ENCODE measurements around the gene ARHGAP18.

The ARHGAP18 gene

GRCh38 chr6:129667621-129668020, 42.4 kb downstream of the ARHGAP18 start:
- DNase-seq (ENCODE audit: low read depth in 2 of 2), result no peak

DNA sequence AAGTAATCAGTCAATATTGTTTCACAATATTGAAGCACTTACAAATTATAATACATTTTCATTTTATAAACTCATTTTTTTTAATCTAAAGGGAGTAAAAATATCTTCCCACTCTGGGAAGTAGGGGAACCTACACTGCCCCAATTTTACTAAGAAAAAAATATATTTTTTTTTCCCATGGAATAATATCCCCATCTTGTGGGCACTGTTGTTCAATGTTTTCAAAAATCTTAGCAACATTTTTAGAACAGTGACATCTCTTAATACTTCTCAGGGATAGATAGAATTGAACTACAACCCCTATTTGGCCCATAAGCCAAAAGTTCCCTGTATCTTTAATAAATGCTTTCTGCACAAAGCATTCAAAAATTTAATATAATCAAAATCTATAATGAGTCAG, 42.9 kb downstream of the ARHGAP18 start:
- DNase-seq (ENCODE audit: low read depth in 2 of 2), result no peak

DNA sequence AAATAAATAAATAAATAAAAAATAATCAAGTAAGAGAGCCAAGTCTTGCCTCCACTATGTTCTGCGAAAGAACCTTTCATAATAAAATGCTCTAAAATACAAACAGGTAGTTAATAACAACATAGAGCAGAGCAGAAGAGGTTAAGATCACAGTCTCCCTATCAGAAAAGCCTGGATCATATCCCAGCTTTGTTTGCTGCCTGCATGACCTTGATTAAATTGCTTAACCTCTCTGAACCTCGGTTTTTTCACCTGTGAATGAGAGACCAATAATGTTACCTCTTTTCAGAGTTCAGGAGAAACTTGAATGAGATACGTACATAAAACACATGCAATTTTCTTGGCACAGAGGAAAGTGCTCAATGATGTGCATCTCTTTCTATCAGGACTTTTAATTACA, 44.4 kb downstream of the ARHGAP18 start:
- DNase-seq (ENCODE audit: low read depth in 2 of 2), result no peak

DNA sequence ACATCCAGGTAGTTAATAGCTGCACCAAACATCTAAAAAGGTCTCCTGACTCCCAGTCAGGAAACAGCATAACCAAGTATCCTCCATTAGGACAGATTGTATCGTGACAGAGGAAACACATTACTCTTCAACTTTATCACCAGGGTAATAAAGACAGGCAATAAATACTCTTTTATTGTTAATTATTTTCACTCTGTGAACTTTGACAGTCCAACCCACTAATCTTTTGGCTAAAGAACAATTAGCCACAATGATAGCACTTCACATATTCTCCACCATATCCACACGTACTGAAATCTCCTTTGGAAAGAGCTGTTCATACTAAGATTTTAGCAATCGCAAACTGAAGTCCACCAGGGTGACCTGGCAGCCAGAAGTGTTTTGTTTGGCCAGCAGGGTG, 46.4 kb downstream of the ARHGAP18 start:
- DNase-seq (ENCODE audit: low read depth in 2 of 2), result no peak

DNA sequence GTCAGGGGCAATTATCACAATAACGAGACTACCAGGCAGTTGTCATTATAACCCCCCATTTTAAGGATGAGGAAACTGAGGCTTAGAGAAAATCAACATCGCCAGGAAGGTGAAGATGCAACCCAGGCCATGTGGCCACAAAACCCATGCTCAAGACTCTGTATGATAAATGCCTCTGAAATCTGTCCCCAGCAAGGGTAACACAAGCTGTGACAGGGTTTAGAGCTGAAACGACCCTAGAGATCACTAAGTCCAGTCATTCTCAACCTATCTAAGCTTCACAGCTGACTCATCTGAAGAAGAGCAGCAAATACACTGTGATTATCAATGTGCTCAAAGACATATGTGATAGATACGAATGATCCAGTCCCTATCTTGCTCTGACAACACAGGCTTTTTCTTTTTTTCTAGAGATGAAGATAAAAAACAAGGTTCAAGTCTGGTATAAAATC, 47.0 kb downstream of the ARHGAP18 start:
- no peak for DNase-seq (ENCODE audit: low read depth in 2 of 2)

- no peak for DNase-seq (ENCODE audit: low read depth in 2 of 2)
Observed at GRCh38 chr6:129662406-129662766, 47.6 kb downstream of the ARHGAP18 start.

- no peak for DNase-seq (ENCODE audit: low read depth in 2 of 2)
Observed at GRCh38 chr6:129661536-129662405, 48.2 kb downstream of the ARHGAP18 start.

DNA sequence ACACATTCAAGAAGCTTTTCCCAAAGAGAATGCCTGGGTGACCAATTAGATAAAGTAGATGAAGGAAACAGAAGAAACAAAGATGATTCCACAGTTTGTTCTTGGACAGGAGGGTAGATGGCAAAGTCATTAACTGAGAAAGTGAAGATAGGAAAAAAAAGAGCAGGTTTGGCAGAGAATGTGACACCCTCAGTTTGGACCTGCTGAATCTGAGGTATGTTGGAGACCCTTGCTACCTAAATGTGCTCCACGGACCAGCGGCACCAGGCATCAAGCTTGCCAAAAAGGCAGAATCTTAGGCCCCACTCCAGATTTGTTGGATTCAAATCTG, 49.7 kb downstream of the ARHGAP18 start:
- no peak for DNase-seq (ENCODE audit: low read depth in 2 of 2)

- no peak for DNase-seq (ENCODE audit: low read depth in 2 of 2)
Observed at GRCh38 chr6:129659590-129660345, 50.2 kb downstream of the ARHGAP18 start.

- no peak for DNase-seq (ENCODE audit: low read depth in 2 of 2)
Observed at GRCh38 chr6:129659167-129659566, 50.8 kb downstream of the ARHGAP18 start.

GRCh38 chr6:129657483-129657882, 52.5 kb downstream of the ARHGAP18 start:
- DNase-seq (ENCODE audit: low read depth in 2 of 2), result no peak

- no peak for DNase-seq (ENCODE audit: low read depth in 2 of 2)
Observed at GRCh38 chr6:129655334-129655733, 54.6 kb downstream of the ARHGAP18 start.

DNA sequence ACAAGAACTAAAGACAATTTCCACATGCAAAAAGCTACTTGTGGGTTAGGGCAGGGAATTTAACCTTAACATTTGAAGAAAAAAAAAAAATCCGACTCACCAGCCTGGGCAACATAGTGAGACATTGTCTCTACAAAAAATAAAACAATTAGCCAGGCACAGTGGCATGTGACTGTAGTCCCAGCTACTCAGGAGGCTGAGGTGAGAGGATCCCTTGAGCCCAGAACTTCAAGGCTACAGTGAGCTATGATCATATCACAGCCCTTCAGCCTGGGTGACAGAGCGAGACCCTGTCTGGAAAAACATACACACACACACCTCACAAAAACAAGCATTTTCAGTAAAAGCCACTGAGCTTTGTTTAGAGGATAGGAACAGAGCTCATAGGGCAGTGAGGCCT, 56.2 kb downstream of the ARHGAP18 start:
- no peak for DNase-seq (ENCODE audit: low read depth in 2 of 2)

- no peak for DNase-seq (ENCODE audit: low read depth in 2 of 2)
Observed at GRCh38 chr6:129653229-129653628, 56.7 kb downstream of the ARHGAP18 start.

DNA sequence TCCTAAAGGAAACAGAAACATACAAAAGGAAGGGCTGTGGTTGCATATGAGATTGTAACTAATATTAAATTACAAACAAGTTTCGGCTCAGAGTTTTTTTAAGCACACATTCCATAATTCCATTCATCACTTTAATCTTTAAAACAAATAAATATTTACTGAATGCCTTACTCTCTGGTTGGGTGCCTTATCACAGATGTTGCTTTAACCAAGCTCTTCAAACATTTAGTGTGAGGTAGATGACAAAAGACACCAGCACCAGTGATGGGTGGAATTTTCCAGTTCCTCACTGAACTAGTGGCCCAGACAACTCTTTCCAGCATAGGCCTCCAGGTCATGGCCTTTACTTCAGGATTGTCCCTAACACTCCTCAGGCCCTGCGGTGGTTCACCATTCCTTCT, 58.7 kb downstream of the ARHGAP18 start:
- no peak for DNase-seq (ENCODE audit: low read depth in 2 of 2)

DNA sequence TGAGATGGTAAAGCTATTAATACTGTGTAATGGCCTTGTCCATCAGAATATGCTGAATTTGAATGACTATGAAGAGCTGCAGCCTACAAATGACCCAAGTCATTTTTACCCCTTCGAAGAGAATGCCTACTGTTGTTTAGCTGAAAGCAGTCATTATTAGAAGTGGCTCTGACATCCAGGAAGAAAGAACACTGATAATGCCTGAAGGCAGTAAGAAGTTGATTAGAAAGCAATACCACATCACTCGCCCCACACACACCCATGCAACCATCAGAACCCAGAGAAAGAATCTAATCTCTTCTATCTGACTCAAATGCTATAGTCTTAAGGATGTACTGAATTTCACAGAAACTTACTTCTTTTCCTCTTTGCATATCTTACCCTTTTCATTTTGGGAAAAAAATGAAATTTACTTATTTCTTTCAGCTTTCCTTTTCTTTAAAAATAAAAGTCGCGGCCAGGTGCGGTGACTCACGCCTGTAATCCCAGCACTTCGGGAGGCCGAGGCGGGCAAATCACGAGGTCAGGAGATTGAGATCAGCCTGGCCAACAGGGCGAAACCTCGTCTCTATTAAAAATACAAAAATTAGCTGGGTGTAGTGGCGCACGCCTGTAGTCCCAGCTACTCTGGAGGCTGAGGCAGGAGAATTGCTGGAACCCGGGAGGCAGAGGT, 61.0 kb downstream of the ARHGAP18 start:
- DNase-seq (ENCODE audit: low read depth in 2 of 2), result no peak

GRCh38 chr6:129647044-129647443, 62.9 kb downstream of the ARHGAP18 start:
- DNase-seq (ENCODE audit: low read depth in 2 of 2), result no peak

GRCh38 chr6:129646642-129647041, 63.3 kb downstream of the ARHGAP18 start:
- no peak for DNase-seq (ENCODE audit: low read depth in 2 of 2)

DNA sequence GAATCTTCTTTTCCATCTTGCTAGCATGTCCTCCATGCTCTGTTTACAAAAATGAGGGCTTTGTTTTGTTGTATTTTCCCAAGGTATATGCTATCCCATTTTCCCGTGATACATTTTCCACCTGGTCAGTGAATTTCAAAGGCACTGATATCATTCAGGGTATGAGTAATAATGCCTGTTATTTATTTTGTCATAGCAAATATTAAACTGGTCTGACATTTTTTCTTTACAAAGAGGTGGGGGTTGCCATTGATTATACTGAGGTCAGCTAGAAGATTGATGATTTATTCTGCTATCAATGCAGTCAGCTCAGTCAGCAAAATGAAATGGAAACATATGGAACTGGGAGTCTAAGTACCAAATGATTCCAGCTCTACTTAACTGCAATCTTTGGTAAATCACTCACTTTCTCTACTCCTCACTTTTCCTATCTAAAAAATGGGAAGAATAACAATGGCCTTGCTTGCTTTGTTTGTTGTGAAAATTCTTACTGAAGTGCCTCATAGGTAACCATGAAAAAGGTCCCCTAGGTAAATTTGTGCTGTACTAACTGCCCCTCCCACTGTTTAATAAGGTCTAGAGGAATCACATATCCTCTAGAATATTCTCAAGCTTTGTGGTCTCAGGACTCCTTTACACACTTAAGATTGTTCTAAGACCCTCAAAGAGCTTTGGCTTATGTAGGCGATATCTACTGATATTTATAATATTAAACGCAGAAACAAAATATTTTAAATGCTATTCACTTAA, 64.0 kb downstream of the ARHGAP18 start:
- DNase-seq (ENCODE audit: low read depth in 2 of 2), result no peak

DNA sequence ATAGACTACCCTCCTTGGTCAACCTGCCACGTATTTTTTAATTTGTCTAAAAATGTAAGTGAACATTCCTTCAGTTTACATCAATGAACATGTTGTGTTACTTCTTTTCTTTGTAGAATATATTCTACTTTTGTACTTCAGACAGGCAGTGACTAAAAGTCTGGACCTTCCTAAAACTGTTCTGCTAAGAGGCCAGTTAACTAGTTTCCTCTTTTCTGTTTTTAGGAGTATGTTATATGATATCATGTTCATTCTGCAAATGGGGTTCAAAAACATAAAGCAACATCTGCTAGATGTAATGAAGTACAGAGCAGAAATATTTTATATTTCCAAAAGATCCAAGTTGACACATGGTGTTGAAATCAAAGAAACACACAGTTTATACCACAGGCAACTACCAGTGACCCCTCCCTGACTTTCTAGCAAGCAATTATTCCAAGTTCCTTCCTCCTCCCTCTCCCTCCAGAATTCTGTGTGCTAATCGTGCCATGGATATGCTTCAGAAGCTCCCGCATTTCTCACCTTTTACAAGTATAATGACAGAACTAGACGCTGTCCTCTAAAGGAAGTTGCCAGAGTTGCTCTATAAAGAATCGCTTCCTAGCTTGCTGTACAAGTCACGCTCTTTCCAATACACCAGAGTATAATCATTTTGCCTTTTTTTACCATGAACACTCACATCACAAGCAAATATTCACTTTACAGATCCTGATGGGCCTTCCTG, 64.7 kb downstream of the ARHGAP18 start:
- no peak for DNase-seq (ENCODE audit: low read depth in 2 of 2)

- DNase-seq (ENCODE audit: low read depth in 2 of 2), result no peak
Observed at GRCh38 chr6:129644567-129645015, 65.4 kb downstream of the ARHGAP18 start.

All from stimulated activated CD8-positive, alpha-beta memory T cell treated with anti-CD3 and anti-CD28 coated beads, Interleukin-7, amount 100 ng/mL, for 4 hours (primary cell).